ENCODE results near the gene SAMD11.

SAMD11 gene

GRCh38 chr1:918843-919242 lies 4.9 kb upstream of the SAMD11 start:
- no peaks in the 10 kb centered on the region for H3K36me3 Mint-ChIP-seq
- H3K27me3 Mint-ChIP-seq: peaks cover 20% of the 10 kb centered on the region
- H3K4me3 Mint-ChIP-seq: no peak overlapping the region
- H3K27ac Mint-ChIP-seq: no peak overlapping the region
- H3K9me3 Mint-ChIP-seq (ENCODE audit: low read depth): no peaks in the 10 kb centered on the region
- peaks cover 15% of the 10 kb centered on the region for H3K4me1 Mint-ChIP-seq (ENCODE audit: low read depth)

- no peak overlapping the region for H3K27ac Mint-ChIP-seq
- no peaks in the 10 kb centered on the region for H3K9me3 Mint-ChIP-seq (ENCODE audit: low read depth)
- peaks cover 15% of the 10 kb centered on the region for H3K4me1 Mint-ChIP-seq (ENCODE audit: low read depth)
- H3K27me3 Mint-ChIP-seq: peaks cover 20% of the 10 kb centered on the region
- no peaks in the 10 kb centered on the region for H3K36me3 Mint-ChIP-seq
- H3K4me3 Mint-ChIP-seq: no peak overlapping the region
These were observed 4.4 kb upstream of the SAMD11 start for GRCh38 chr1:919271-919872.

- no peak overlapping the region for H3K4me3 Mint-ChIP-seq
- H3K27ac Mint-ChIP-seq: no peak overlapping the region
- H3K9me3 Mint-ChIP-seq (ENCODE audit: low read depth): no peaks in the 10 kb centered on the region
- H3K27me3 Mint-ChIP-seq: peaks cover 20% of the 10 kb centered on the region
- H3K4me1 Mint-ChIP-seq (ENCODE audit: low read depth): peaks cover 15% of the 10 kb centered on the region
- no peaks in the 10 kb centered on the region for H3K36me3 Mint-ChIP-seq
These were observed 3.7 kb upstream of the SAMD11 start for GRCh38 chr1:920010-920409.

- Mint-ChIP-seq H3K27ac (no peak overlapping the region), H3K4me3 (no peak overlapping the region), H3K4me1 (ENCODE audit: low read depth) (peaks cover 15% of the 10 kb centered on the region), H3K36me3 (no peaks in the 10 kb centered on the region), H3K27me3 (peaks cover 20% of the 10 kb centered on the region), H3K9me3 (ENCODE audit: low read depth) (no peaks in the 10 kb centered on the region)
These were observed 3.2 kb upstream of the SAMD11 start for GRCh38 chr1:920521-920920.

GRCh38 chr1:921011-921837 lies 2.5 kb upstream of the SAMD11 start:
- H3K27ac Mint-ChIP-seq: no peak overlapping the region
- no peaks in the 10 kb centered on the region for H3K9me3 Mint-ChIP-seq (ENCODE audit: low read depth)
- H3K4me3 Mint-ChIP-seq: peak overlapping the region; percentile 35
- H3K27me3 Mint-ChIP-seq: peaks cover 21% of the 10 kb centered on the region
- H3K4me1 Mint-ChIP-seq (ENCODE audit: low read depth): peaks cover 16% of the 10 kb centered on the region
- H3K36me3 Mint-ChIP-seq: no peaks in the 10 kb centered on the region

- H3K9me3 Mint-ChIP-seq (ENCODE audit: low read depth): no peaks in the 10 kb centered on the region
These were observed 400 bp downstream of the SAMD11 start for GRCh38 chr1:923991-924655.

GRCh38 chr1:924656-925560 lies 1.2 kb downstream of the SAMD11 start:
- H3K36me3 Mint-ChIP-seq: no peaks in the 10 kb centered on the region
- peaks cover 16% of the 10 kb centered on the region for H3K4me1 Mint-ChIP-seq (ENCODE audit: low read depth)
- no peaks in the 10 kb centered on the region for H3K9me3 Mint-ChIP-seq (ENCODE audit: low read depth)
- H3K27ac Mint-ChIP-seq: no peak overlapping the region
- H3K27me3 Mint-ChIP-seq: peaks cover 25% of the 10 kb centered on the region
- H3K4me3 Mint-ChIP-seq: peak overlapping the region; percentile 10

More at GRCh38 chr1:923991-924655, 400 bp downstream of the SAMD11 start:
- no peak overlapping the region for H3K4me3 Mint-ChIP-seq
- no peaks in the 10 kb centered on the region for H3K36me3 Mint-ChIP-seq
- H3K27ac Mint-ChIP-seq: no peak overlapping the region
- H3K4me1 Mint-ChIP-seq (ENCODE audit: low read depth): peaks cover 16% of the 10 kb centered on the region
- H3K27me3 Mint-ChIP-seq: peaks cover 23% of the 10 kb centered on the region

- H3K9me3 Mint-ChIP-seq (ENCODE audit: low read depth): no peaks in the 10 kb centered on the region
- H3K27me3 Mint-ChIP-seq: peaks cover 20% of the 10 kb centered on the region
- H3K4me1 Mint-ChIP-seq (ENCODE audit: low read depth): peaks cover 12% of the 10 kb centered on the region
- H3K36me3 Mint-ChIP-seq: no peaks in the 10 kb centered on the region
- no peak overlapping the region for H3K27ac Mint-ChIP-seq
- peak overlapping the region; percentile 52 for H3K4me3 Mint-ChIP-seq
These were observed 2.1 kb downstream of the SAMD11 start for GRCh38 chr1:925561-926421.

- no peak overlapping the region for H3K4me3 Mint-ChIP-seq
These were observed 3.5 kb downstream of the SAMD11 start for GRCh38 chr1:927234-927633.

GRCh38 chr1:927748-928147 lies 4.0 kb downstream of the SAMD11 start:
- H3K9me3 Mint-ChIP-seq (ENCODE audit: low read depth): no peaks in the 10 kb centered on the region
- no peaks in the 10 kb centered on the region for H3K36me3 Mint-ChIP-seq
- no peak overlapping the region for H3K4me3 Mint-ChIP-seq
- H3K27ac Mint-ChIP-seq: no peak overlapping the region
- peaks cover 11% of the 10 kb centered on the region for H3K27me3 Mint-ChIP-seq
- H3K4me1 Mint-ChIP-seq (ENCODE audit: low read depth): peaks cover 6% of the 10 kb centered on the region

More at GRCh38 chr1:927234-927633, 3.5 kb downstream of the SAMD11 start:
- Mint-ChIP-seq H3K9me3 (ENCODE audit: low read depth) (no peaks in the 10 kb centered on the region), H3K4me1 (ENCODE audit: low read depth) (peaks cover 6% of the 10 kb centered on the region), H3K36me3 (no peaks in the 10 kb centered on the region), H3K27ac (no peak overlapping the region), H3K27me3 (peaks cover 13% of the 10 kb centered on the region)

- Mint-ChIP-seq H3K27me3 (peaks cover 8% of the 10 kb centered on the region), H3K4me1 (ENCODE audit: low read depth) (peaks cover 1% of the 10 kb centered on the region), H3K36me3 (no peaks in the 10 kb centered on the region), H3K4me3 (no peak overlapping the region), H3K27ac (no peak overlapping the region), H3K9me3 (ENCODE audit: low read depth) (no peaks in the 10 kb centered on the region)
These were observed 5.3 kb downstream of the SAMD11 start for GRCh38 chr1:928825-929661.

- peaks cover 10% of the 10 kb centered on the region for H3K27me3 Mint-ChIP-seq
- no peaks in the 10 kb centered on the region for H3K9me3 Mint-ChIP-seq (ENCODE audit: low read depth)
- H3K36me3 Mint-ChIP-seq: no peaks in the 10 kb centered on the region
- no peak overlapping the region for H3K4me3 Mint-ChIP-seq
- peaks cover 1% of the 10 kb centered on the region for H3K4me1 Mint-ChIP-seq (ENCODE audit: low read depth)
- H3K27ac Mint-ChIP-seq: no peak overlapping the region
These were observed 6.2 kb downstream of the SAMD11 start for GRCh38 chr1:929712-930632.
